Stimulated activated CD4-positive, alpha-beta T cell treated with anti-CD3 and anti-CD28 coated beads, Interleukin-2, amount 100 ng/mL, for 24 hours (primary cell): ENCODE data around the gene ZDHHC14.

Experiments
- DNase-seq, 2 donors: peaks; one replicate each; pipeline ENCODE4 v3.0.0-alpha.2; 2020

Gene ZDHHC14

DNA sequence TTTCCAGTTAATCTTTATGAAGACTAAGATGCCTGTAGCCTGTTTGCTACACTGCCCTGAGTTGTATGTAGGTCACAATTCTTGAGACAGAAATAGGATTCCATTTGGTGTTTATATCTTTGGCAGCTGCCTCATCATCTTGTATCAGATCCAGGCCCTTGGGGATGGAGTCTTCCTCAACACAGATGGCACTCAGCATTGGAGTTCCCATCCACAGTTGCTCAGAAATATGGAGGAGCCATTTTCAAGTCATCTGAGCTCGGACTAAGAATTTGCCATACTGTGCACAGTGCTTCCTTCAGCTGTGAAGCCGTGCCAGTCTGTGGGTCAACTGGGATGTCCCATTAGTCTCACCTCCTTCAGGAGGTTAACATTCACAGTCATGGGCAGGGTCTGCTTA is 156.6 kb downstream of the ZDHHC14 start:
- DNase-seq: no peak

DNA sequence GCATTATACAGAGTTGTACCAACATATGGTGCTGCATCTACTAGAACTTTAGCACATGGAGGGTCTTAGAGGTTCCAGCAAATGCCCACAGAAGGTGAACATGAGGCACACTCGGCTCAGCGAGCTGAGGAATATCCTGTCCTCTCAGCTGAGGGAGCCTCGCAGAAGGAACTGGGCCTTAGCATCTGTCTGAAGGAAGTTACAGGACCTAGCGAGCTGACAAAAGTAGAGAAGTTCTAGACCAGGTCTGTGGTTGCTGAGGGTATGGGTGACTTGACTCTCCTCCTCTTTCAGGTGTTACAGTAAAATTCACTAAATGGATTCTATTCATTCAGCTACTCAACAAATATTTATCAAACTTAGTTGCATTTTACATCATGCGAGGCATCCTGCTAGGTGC is 157.2 kb downstream of the ZDHHC14 start:
- DNase-seq: no peak

DNA sequence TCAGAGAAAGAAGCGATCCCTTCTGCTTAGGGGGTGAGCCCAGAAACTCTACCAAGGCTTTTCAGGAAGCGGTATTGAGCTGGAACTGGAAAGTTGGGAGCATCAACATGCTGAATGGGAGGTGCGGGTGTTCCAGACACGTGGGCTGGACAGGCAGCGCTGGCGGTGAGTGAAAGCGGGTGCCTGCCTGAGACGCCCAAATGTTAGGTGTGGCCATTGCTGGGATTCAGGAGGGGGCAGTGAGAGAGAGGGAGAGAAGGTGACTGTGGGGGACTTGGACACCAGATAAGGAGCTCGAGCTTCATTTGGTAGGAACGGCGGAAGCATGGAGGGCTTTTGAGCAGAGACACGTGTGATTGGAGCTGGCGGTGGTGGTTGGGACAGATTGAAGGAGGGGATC is 157.7 kb downstream of the ZDHHC14 start:
- DNase-seq: no peak

DNA sequence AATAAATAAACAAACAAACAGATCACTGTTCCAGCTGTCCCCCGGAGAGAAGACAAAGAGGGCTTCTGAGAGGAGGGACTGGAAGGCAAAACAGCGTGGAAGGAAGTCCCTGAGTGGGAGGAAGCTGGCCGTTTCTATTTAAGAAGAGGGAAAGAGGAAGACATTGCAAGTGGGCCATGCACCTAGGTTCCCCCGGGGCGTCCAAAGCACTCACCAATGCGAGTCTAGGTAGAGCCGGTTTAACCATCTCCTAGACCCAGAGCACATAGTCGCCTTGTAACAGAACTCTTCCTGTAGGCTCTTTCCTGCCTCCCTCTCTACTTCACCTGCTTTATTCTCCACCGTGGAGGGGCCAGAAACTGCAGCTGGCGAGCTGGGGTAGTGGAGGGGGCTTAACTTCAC is 158.4 kb downstream of the ZDHHC14 start:
- no peak for DNase-seq

DNA sequence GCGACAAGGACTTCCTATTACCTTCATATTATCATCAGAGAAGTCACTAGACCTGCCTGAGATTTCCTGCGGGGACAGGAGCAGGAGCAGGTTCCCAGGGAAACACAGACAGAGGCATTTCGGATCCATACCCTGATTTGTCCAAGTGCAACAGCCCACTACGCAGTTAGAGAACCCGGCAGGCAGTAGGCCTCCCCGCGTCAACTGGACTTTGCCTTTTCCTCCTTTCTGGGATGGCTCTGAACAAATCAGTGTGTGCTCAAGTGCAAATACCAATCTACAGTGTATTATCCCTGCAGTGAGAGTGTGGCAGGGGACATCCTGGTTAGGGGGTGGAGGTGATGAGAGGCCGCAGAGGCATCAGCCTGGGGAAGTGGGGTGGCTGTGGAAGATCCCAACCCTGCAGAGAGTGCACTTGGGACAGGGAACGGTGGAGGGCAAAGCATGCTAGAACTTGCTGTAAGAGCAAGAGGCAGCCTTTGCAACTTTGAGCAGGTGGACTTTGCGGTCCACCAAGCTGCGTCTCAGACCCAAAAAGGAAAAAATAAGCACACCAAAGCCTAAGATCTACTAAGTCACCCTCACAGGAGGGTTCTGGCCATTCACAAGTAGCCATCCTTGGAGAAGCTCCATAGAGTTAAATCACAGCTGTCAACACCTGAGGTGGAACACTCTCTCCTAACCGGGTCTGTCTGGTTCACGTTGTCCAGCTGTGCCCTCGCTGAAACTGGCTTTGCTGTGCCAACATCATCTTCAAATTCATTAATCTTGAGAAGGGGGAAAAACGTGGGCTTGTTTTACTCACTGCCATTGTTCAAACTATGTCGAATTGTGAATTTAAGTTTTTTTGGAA is 159.1 kb downstream of the ZDHHC14 start:
- DNase-seq: no peak

DNA sequence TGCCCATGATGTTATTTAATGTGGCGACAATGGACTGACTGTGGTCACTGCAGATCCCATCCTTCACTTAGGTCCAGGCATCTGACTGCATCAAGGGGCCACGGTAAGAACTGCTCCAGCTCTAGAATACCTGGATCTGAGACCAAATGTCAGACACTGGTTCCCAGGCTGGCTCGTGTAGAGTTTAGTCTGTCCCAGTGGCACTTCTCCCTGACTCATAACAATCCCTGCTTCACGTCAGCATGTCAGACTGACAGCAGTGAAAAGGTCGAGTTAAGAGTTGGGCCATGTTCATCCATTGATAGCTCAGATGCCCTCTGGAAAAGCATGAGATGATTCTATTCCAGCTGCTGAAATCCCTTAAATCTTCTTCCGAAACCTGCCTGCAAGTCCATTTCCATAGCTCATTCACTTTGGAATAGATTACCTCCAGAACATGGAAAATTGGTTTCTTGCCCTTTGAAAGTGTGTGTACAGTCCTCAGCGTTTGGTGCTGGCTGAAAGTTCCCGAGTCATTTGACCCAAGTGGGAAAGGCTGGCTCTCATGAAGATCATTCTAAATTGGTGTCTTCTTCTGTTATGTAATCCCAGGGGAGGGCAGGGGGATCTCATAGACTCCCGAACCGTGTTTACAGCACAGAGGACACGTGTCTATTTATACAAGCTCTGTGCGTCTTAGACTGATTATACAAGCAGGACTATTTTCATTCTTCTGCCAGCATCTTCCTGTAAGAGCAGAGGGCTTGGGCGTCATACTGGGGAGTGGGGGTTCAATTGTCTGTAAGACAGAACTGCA is 160.8 kb downstream of the ZDHHC14 start:
- no peak for DNase-seq

DNA sequence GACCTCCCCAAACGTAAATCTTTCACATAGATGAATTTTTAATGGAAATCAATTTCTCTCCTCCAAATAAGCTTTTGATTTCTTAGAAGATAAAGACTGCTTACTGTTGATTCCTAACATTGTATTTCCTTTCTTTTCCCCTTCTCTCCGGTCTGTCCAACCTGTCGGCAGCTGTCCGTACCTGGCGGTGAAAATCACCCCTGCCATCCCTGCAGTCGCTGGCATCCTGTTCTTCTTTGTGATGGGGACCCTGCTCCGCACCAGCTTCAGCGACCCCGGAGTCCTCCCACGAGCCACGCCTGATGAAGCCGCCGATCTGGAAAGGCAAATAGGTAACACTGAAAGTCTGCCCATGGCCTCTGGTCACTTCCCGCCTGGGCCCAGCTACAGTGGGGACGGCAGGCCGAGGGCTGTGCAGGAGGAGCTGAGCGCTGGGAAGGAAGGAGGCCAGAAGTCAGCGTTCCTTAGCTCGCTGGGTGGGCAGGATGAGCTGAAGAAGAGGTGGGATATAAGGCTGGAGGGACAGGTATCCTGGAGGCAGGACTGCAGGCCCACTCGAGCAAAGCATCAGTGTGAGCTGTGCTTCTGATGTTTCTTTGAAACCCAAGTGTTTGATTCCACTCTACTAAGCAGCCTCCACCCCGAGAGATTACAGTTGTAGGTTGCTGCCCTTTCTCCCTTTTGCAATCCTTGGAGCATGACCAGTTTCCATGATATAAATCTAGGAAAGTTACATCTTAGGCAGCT is 161.6 kb downstream of the ZDHHC14 start:
- no peak for DNase-seq

DNA sequence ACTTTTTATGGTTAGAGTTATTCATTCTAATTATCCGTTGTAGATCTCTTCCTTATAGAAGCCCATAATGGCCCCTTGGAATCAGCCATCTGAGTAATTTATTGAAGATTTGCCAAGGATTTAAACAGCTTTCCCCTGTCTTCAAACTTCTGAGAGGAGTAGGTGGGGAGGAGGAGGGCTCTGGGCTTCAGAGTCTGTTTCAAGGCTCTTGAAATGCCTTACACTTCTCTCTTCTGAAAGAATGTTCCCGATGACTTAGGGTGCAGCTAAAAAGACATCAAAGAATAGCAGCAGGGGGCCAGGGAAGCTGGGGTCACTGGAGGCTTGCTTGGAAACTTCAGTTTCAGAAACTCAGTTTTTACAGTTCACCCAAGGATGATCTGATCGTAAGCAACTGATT is 165.3 kb downstream of the ZDHHC14 start:
- no peak for DNase-seq

DNA sequence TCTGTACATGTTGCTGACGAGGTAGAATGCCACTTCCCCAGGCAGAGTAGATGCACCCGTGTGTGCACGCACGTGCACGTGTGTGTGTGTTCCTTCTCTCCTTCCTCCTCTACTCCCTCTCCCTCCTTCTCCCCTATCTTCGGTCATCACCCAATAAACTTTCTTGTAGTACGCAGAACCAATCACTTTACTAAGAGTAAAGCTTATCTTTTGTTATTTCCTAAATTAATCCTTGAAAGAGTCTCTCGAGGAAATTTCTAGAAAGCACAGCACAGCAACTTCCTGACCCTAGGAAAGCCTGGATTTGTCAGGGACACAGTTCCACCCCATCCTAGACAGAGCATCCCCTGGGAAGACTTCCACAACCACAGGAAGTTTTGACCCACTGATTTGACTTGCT is 166.1 kb downstream of the ZDHHC14 start:
- DNase-seq: no peak

DNA sequence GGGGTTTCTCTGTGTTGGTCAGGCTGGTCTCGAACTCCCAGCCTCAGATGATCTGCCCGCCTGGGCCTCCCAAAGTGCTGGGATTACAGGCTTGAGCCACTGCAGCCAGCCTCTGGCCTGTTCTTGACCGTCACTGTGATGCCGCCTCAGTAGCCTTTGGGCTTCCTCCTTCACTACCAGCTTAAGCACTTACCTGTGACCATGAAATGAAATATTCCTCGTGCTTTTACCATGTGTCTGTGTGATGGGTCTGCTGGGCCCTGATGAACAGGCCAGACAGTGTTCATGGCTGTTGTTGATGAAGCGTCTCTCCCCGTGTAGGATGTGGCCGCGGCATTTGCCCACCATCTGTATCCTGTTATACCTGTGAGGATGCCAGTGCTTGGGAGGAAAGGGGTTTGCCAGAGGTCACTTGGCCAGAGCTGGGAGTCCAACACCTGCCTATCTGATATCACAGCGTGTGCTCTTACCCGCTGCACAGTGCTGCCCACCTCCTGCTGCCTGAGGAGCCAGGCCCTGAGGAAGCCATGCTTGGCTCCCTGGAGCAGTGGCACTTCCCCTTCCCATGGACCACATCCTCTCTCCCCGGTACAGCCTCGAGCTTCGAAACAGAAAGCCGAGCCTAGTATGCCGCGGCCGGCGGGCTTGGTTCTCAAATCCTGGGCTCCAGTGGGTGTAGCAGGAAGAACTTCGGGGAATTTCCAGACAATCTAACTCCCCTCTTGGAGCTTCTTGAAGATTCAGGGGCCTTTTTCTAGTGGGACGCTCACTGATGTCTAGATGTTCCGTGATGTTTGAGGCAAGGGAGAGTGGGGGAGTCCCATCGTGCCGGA is 167.9 kb downstream of the ZDHHC14 start:
- no peak for DNase-seq

DNA sequence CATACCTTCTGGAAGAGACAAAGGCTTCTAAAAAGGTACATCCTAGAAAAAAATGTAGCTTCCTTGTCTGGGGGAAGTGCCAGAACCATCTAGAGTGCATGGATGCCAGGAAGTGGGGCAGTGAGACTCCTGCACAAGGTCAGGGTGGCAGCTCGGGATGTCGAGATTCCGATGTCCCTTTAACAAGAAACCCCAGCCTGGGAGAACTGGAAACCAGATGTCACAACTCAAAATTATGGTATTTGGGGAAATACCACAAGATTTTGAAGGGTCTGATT is 168.4 kb downstream of the ZDHHC14 start:
- DNase-seq: no peak

DNA sequence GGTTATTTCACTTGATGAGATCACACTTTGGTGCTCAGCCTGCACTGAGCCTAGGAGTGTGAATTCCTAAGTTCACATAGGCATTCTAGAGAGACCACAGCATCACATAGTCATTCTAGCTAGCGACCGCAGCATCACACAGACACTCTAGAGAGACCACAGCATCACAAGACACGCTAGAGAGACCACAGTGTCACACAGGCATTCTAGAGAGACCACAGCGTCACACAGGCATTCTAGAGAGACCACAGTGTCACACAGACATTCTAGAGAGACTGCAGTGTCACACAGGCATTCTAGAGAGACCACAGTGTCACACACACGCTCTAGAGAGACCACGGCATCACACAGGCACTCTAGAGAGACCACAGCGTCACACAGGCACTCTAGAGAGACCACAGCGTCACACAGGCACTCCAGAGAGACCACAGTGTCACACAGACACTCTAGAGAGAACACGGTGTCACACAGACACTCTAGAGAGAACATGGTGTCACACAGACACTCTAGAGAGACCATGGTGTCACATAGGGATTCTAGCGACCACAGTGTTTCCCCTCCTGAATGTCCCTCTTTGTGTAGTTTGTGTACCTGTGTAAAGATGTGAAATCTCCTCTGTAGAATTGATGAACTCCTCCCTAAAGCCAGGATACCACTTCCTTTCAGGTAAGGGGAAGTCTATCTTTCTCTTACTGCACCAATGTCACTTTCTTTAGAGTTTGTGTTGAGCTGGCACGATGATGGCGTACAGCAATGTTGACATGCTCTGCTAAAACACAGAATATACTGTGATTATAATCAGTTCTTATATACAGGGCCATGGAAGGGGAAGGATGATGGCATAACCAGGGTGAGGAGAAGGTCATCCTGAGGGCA is 169.4 kb downstream of the ZDHHC14 start:
- DNase-seq: no peak

DNA sequence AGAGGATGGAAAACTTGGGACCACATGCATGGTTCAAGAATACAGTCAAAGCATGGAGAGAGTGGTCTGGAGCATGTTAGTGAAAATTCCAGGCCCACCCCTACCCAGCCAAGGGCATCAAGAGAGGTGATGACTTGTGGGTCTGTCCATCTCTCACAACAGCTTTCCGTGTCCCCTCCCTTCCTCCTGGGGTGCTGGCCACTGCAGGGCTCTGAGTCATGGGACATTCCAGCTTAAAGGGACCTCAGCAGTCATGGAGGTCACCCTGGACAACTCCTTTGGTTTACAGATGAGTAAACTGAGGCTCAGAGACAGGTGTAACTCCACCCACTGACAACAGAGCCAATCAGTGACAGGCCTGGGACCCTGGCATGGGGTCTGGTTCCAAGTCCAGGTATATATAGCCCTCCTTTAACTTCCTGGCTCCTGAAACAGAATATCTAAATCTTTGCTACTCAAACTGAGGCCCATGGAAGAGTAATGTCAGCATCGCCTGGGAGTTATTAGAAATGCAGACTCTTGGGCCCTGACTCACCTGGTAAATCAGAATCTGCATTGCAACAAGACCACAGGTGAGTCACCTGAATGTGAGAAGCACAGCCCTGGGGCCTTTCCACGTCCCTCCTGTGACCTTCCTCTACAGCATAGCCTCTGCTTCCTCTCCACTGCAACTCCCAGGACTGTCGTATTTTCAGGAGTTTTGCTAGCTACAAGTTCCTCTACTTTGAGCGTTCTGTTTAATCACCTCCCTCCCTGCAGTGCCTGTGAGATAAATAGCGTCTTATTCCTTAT is 170.2 kb downstream of the ZDHHC14 start:
- DNase-seq: peak in 1 of 2 donors; percentile 15

DNA sequence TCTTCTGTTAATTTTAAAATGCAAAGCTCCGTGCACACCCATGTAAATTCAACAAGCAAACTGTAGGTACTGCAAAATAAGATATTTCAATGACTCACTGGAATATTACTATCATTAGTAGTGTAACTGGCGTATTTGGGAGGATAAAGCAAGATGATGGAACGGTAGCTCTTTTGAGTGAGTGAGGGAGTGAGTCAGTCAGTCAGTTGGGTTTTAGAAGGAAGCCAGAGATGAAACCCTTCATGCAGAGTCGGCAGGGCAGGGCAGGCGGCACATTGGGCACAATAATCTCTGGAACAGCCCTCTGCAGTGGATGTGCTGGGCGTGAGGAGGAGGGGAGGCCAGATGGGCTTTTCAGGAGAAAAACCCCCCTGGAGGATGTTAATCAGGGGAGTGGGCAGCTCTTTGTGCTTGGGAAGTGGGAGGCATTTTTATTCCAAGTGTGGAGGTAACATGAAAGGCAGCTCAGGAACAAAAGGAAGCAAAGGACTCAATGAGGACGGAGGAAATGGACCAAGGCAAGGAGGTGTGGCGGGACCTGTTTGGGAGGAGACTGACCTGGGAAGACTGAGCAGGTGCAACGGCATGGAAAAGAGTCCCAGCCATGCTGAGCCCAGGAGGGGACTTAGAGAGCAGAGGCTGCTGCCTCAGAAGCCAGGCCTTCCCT is 171.2 kb downstream of the ZDHHC14 start:
- peak in 1 of 2 donors; percentile 6 for DNase-seq

DNA sequence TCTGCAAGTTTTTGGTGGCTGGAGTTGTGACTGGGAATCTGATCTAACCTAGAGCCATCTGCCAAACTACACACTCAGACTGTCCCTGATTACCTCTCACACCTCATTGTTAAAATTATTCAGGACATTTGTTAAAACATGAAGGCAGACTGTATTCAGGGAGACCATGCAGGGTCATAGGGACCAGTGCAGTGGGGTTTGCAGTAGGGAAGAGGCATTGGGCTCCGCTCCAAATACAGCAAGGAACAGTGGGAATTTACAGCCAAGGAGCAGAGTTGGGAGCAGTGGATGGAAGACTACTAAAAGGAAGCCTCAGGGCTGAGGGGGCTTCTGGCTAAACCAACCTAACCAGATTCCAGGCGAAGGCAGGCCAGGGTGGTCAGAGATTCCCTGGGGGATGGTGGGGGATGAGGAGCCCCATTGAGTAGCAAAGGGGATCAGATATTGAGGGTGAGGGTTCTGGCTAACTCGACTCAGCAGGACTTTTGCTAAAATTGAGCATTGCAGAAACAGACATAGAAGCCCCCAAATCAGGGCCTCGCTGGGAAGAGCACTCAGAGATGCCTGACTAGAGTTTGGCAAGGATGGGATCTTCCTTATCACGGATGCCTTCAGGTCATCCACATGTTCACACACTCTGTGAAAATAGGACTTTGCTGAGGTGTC is 172.0 kb downstream of the ZDHHC14 start:
- DNase-seq: no peak

DNA sequence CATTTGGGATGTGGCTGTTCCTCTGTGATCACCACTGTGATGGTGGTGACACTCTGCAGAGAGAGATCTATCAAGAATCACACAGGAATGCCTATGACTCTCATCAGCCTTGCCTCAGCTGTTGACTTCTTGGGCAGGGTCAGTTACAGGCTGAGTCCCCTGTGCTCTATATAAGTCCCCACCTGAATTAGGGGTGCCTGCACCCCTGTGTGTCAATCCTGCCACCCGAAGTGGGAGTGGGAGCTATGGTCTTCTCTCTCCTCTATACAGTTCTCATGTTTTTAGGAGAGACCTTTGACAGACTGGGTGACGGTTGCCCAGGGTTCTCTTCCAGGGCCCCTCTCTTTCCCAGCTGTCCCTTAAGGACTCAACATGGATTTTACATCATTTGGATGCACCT is 173.8 kb downstream of the ZDHHC14 start:
- no peak for DNase-seq

DNA sequence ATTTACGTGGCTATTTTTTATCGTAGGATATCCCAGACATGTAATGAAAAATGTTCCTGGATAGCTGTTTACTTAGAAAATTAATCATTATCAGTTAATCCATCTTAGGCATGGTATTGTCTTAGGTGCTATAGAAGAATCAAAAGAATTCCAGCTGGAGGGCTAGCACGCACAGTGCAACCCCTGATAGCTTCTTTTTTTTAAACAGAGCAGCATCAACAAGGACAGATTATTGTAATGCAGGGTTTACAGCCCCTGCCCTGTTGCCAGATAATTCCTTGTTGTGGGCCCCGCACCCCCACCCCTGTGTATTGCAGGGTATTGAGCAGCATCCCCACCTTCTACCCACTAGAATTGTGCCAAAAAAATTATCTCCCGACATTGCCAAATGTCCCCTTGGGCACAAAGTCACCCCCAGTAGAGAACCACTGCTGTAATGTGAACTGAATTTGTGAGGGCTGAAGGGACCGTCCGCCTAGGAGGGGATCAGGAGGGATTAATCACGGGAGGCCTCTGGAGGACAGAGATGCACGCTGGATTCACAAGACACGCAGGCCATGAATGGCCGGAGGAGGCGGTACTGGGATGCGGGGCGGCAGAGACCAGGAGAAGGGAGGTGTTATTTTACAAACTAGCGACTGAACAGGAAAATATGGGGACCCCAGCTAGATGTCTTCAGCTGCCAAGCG is 174.6 kb downstream of the ZDHHC14 start:
- DNase-seq: no peak

DNA sequence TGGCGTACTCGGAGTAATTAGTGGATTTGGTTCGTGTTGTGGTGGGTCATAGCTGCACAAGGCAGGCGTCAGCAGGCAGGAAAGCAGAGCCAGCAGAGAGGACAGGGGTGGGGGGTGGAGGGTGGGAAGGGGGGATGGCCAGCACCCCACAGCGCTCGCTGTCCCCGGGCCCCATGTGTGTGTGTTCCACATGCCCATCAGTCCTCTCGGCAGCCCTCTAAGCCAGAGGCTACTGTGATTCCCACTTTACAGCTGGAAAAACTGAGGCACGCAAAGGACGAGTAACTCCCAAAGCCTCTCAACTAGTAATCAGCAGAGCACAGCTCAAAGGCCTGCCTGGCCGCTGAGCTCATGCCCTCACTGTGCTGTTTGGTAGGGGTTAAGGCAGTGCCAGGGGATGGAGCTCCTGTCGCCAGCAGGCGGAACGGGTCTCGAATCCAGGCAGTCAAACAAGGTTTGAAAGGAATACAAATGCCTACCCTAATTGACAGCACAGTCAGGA is 175.2 kb downstream of the ZDHHC14 start:
- DNase-seq: no peak
